Endometrial microvascular endothelial cells (primary cell): ENCODE measurements around the gene TMEM181. TPM values are rescaled to one million over a fixed set of nuclear protein-coding genes. Genes with fewer than 3 reads are reported as not detected.
"Not testable (repeated sequence)": the region's sequence is repeated elsewhere in the genome, so short reads cannot be mapped to it uniquely, and the experiment has no call there.

ENCODE experiments used
- in situ Hi-C: cut with HindIII; loops from 2 replicates; pipeline ENCODE4 v1.10.0; 2017; ENCODE audit warnings: low sequenced_read_pairs, low pct_unique_long_range_greater_than_20kb; ENCODE audit errors: inconsistent ontology term
- total RNA-seq: library from RNA; depleted of rRNA; stranded (reverse); fragments of >200 nt; gene quantifications from one replicate; pipeline ENCODE4 v1.2.3, GENCODE V29; 2015; ENCODE audit errors: inconsistent ontology term

TMEM181 gene
- total RNA-seq, 1 donor from 2014 or later = 28.0 TPM

GRCh38 chr6:158666628-158667359 lies 106.9 kb downstream of the TMEM181 start:
- in situ Hi-C loops = no loop called here

DNA sequence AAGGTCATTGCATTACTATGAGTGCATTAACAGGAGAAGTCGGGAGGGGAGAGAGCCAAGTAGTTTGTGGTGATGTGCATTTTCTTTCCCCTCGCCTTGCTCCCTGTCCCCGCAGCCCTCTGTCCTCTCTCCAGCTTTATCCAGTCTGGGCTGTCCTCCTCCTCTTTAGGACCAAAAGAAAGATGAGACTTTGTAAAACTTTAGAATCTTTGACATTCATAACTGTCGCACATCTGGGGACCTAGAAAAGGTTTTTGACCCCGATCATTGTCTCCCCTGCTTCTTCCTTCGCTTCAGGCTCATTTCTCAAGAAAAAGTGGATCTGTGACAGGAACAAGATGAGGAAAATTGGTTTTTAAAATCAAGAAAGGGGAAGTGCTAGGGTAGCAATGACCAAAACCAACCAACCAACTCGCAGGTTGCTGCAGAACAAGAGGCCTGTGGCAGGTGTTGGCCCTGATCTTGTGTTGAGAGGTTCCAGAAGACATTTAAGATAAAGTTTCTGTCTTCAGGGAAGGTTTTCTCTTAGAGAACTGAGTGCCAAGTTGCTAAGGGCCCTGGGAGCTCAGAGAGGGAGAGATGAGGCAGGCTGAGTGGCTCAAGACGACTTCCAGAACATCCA lies 107.6 kb downstream of the TMEM181 start:
- in situ Hi-C loops = no loop called here

- in situ Hi-C loops = no loop called here
These were observed 108.8 kb downstream of the TMEM181 start for GRCh38 chr6:158668707-158669103.

DNA sequence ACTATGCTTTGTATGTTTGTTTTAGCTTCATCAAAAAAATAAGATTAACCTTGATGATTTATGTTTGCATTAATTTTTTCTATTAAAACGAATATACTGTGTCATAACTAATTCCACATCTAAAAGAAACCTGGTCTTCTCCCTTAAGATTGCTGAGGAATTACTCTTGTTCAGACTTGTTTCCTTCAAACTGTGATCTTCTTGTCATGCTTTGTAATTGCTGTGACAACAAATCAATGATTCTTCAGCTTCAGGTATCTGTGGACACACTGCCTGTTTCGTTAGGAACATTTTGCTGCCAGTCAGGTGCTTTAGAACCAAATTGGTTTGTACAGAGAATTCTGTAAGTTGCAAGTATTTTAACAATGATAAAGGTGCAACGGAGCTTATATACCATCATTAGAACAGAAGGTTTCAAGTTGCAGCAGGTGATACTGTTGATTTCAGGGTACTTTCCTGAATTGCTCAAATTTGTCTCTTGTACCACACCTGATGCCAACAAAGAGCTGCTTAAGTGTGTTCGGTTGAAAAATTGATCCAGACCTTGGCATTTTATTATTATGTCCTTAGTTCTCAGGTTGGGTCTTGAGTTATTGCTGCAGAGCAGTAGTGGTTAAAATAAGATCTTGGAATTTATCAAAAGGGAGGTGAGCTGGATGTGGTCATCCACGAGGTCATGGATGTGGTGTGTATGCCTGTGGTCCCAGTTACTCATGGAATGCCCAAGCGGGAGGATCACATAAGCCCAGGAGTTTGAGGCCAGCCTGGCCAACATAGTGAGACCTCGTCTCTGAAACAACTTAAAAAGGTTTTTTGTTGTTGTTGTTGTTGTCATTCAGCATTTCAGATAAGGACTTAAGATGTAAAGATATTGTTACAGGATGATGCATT lies 109.5 kb downstream of the TMEM181 start:
- in situ Hi-C loops = no loop called here

GRCh38 chr6:158672119-158672518 lies 112.2 kb downstream of the TMEM181 start:
- in situ Hi-C loops = not testable (repeated sequence)

DNA sequence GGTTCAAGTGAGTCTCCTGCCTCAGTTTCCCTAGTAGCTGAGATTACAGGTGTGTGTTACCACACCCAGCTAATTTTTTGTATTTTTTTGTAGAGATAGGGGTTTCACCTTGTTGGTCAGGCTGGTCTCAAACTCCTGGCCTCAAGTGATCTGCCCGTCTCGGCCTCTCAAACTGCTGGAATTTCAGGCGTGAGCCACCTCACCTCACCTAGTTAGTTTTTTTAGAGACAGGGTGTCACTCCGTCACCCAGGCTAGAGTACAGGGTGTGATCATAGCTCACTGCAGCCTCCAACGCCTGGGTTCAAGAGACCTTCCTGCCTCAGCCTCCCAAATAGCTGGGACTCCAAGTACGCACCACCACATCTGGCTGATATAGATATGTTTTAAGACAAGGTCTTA lies 112.8 kb downstream of the TMEM181 start:
- in situ Hi-C loops = no loop called here

DNA sequence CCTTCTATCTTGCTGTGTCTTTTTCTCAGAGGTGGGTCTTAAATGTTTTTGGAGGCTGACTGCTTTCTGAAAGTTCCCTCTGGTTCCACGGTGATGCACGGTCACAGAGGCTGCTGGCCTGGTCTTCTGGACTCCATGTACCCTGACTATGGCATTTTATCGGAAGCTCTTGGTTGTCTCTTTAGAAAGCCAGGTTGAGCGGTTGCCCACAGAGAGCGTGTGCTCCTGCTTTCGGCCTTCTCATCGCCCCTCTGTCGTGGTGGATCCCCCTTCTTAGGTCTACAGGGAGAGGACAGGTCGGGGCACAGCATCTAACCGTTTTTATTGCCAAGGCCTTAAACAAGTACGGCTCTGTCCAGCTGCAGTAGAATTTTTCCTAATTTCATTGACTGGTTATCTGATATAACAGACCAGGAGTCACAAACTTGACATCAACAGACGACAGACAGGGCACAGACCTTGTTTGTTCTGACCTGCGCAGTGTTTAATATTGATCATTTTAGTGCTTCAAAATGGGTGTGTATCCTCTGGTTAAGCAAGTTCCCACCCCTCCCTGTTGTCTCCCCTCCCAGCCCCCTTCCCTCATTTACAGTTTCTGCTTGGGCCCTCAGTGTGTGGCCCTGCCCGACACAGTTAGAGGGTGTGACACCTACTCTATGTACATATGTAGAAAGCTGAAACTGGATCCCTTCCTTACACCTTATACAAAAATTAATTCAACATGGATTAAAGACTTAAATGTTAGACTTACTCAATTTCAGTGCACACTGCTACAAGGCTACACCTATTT lies 114.6 kb downstream of the TMEM181 start:
- in situ Hi-C loops = no loop called here

DNA sequence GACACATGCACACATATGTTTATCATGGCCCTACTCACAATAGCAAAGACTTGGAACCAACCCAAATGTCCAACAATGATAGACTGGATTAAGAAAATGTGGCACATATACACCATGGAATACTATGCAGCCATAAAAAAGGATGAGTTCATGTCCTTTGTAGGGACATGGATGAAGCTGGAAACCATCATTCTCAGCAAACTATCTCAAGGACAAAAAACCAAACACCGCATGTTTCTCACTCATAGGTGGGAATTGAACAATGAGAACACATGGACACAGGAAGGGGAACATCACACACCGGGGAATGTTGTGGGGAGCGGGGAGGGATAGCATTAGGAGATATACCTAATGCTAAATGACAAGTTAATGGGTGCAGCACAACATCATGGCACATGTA lies 117.2 kb downstream of the TMEM181 start:
- in situ Hi-C loops = not testable (repeated sequence)

DNA sequence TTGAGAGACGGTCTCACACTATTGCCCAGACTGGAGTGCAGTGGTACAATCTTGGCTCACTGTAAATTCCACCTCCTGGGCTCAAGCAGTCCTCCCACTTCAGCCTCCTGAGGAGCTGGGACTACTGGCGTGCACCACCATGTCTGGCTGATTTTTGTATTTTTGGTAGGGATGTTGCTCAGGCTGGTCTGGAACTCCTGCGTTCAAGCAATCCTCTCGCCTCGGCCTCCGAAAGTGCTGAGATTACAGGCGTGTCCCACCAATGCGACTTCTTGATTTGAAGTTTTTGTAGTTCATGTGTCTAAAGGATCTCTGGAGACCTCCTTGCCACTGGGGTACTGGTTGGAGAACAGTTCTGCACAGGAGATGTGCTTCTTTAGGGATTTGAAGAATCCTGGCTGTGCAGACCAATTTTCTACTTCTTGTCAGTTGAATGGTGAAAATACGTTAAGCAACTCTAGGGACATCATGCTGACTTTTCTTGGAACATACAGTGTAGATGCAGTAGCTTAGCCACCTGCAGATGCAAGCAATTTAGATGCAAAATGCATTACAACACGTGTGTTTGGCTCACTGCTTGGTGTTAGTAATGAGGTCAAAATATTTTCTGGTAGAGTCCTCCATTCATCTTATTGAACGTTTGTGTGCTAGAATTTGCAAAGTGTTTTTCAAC lies 118.2 kb downstream of the TMEM181 start:
- in situ Hi-C loops = no loop called here

GRCh38 chr6:158680015-158680414 lies 120.1 kb downstream of the TMEM181 start:
- in situ Hi-C loops = no loop called here

GRCh38 chr6:158680481-158680880 lies 120.6 kb downstream of the TMEM181 start:
- in situ Hi-C loops = no loop called here

GRCh38 chr6:158684311-158684710 lies 124.4 kb downstream of the TMEM181 start:
- in situ Hi-C loops = no loop called here

DNA sequence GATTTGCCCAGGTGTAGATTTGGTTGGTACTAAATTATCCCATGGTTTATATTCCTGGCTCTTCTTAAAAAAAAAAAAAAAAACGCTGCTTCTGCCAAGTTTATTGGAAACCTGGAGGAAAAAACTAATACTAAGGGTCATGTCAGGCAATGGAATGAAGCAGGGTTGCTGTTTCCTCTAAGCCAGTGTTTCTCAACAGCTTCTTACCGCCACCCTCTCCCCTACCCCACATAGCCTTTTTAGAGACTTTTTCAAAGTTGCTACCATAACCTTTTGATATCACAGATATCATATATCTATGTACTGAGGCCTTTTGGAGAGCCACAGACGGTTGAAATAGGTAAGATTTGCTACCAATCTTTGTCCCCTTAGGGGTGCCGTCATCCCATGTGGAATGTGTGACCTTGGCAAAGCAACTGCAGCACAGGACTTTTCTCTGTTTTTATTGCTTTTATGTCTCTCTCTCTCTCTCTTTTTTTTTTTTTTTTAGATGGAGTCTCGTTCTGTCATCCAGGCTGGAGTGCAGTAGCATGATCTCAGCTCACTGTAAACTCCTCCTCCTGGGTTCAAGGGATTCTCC lies 124.9 kb downstream of the TMEM181 start:
- in situ Hi-C loops = no loop called here

Other genes with a start within 250 kb of the TMEM181 start
- gene TULP4, start 247.6 kb upstream of the TMEM181 start, total RNA-seq = 22.7 TPM
- gene DYNLT1, start 84.7 kb downstream of the TMEM181 start, total RNA-seq = 169 TPM
- gene SYTL3, start 90.0 kb downstream of the TMEM181 start, total RNA-seq = 7.3 TPM